DND-41 (cell line): ENCODE measurements around the gene FMO2.
"Not testable (repeated sequence)": the region's sequence is repeated elsewhere in the genome, so short reads cannot be mapped to it uniquely, and the experiment has no call there.

Experiments used
- EZH2 ChIP-seq: IDR thresholded peaks from 3 replicates; pipeline ENCODE4 v1.6.1; 2012; ENCODE audit warnings: borderline replicate concordance, low read depth, mild to moderate bottlenecking, moderate library complexity, low read length, inconsistent platforms; ENCODE audit not compliant: severe bottlenecking
- TF ChIP-seq, protein P1 (sequence below): IDR thresholded peaks from 2 replicates; pipeline ENCODE4 v1.5.1; 2012; ENCODE audit warnings: borderline replicate concordance, low read length, moderate library complexity, mild to moderate bottlenecking; ENCODE audit not compliant: poor library complexity, severe bottlenecking; ENCODE audit errors: extremely low read depth

DNA sequence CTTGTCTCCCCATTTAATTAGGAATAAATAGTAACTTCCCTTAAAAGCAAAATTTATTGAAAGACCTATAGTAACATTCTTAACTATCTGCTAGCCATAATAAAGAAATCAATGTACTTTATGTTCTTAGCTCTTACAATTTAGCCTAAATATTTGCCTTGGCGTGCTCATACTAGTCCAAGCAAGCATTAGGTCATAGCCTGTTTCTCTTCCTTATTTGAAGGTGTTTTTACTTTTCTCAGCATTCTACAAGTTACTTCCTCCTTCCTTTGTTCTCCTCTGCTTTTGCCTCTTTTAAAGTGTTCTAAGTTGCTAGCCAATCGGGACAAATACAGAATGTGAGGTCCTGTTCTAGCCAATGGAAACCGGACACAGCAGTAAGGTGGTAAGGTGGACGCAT is 39.2 kb downstream of the FMO2 start:
- TF ChIP-seq, protein P1, sequence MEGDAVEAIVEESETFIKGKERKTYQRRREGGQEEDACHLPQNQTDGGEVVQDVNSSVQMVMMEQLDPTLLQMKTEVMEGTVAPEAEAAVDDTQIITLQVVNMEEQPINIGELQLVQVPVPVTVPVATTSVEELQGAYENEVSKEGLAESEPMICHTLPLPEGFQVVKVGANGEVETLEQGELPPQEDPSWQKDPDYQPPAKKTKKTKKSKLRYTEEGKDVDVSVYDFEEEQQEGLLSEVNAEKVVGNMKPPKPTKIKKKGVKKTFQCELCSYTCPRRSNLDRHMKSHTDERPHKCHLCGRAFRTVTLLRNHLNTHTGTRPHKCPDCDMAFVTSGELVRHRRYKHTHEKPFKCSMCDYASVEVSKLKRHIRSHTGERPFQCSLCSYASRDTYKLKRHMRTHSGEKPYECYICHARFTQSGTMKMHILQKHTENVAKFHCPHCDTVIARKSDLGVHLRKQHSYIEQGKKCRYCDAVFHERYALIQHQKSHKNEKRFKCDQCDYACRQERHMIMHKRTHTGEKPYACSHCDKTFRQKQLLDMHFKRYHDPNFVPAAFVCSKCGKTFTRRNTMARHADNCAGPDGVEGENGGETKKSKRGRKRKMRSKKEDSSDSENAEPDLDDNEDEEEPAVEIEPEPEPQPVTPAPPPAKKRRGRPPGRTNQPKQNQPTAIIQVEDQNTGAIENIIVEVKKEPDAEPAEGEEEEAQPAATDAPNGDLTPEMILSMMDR = not testable (repeated sequence)
- not testable (repeated sequence) for TF ChIP-seq EZH2
